Natural killer cell (primary cell): ENCODE measurements around the gene PRR20G. TPM values are rescaled to one million over a fixed set of nuclear protein-coding genes. Genes with fewer than 3 reads are reported as not detected.

Experiments used
- ATAC-seq, 3 donors: fragments of 150-1000 bp in 2 of 3; fragments of 200-7000 bp in 1 of 3; cut with Tn5 transposase; 1 replicate in 1 of 3; 2 replicates in 2 of 3; pipeline ENCODE4 v1.10.0; 2021; ENCODE audit warnings: mild to moderate bottlenecking in 2 of 3, moderate library complexity in 2 of 3
- DNase-seq, 2 donors: peaks; one replicate each; pipeline versions ENCODE4 v3.0.0 to v3.0.0-alpha.2; 2013 to 2021; ENCODE audit warnings: mixed read lengths in 1 of 2
- H3K27ac ChIP-seq: one replicate; pipeline ENCODE4 v1.5.1; 2013; ENCODE audit warnings: mild to moderate bottlenecking, low read length
- H3K27me3 ChIP-seq: one replicate; pipeline ENCODE4 v1.6.1; 2013; ENCODE audit warnings: low read length; ENCODE audit not compliant: control insufficient read depth, insufficient read depth
- H3K36me3 ChIP-seq: one replicate; pipeline ENCODE4 v1.6.1; 2013; ENCODE audit warnings: low read length; ENCODE audit not compliant: control insufficient read depth, insufficient read depth
- H3K4me1 ChIP-seq: one replicate; pipeline ENCODE4 v1.6.1; 2013; ENCODE audit warnings: low read length; ENCODE audit not compliant: control insufficient read depth, insufficient read depth
- H3K4me3 ChIP-seq: one replicate; pipeline ENCODE4 v1.5.1; 2013; ENCODE audit warnings: low read length
- H3K9me3 ChIP-seq: one replicate; pipeline ENCODE4 v1.6.1; 2013; ENCODE audit warnings: low read length; ENCODE audit not compliant: control insufficient read depth, insufficient read depth
- H3K27ac Mint-ChIP-seq, 2 donors: one replicate each; pipeline ENCODE4 v1.8.0; 2022; ENCODE audit warnings: mild to moderate bottlenecking in 2 of 2, mixed read lengths in 2 of 2, moderate library complexity in 1 of 2
- H3K27me3 Mint-ChIP-seq, 2 donors: one replicate each; pipeline ENCODE4 v1.8.0; 2022; ENCODE audit warnings: low read depth in 2 of 2, mixed read lengths in 2 of 2
- H3K36me3 Mint-ChIP-seq: one replicate; pipeline ENCODE4 v1.8.0; 2022; ENCODE audit warnings: mixed read lengths
- H3K4me1 Mint-ChIP-seq, 2 donors: one replicate each; pipeline ENCODE4 v1.8.0; 2022; ENCODE audit warnings: mixed read lengths in 2 of 2
- H3K4me3 Mint-ChIP-seq: one replicate; pipeline ENCODE4 v1.8.0; 2022; ENCODE audit warnings: mild to moderate bottlenecking, moderate library complexity, mixed read lengths
- H3K9me3 Mint-ChIP-seq, 2 donors: one replicate each; pipeline ENCODE4 v1.8.0; 2022; ENCODE audit warnings: mixed read lengths in 2 of 2
- CTCF ChIP-seq: fragments of 200-600 bp; IDR thresholded peaks from one replicate; pipeline ENCODE4 v1.8.0; 2022; ENCODE audit warnings: antibody characterized with exemption
- WGBS: methylation state at CpG from one replicate; pipeline ENCODE4 v1.1.7; 2013; ENCODE audit warnings: missing lambda C conversion rate; ENCODE audit not compliant: insufficient coverage; 5-methylcytosine and 5-hydroxymethylcytosine counted together
- intact Hi-C: fragments of 100-400 bp; cut with micrococcal nuclease; formaldehyde crosslinking; loops from one replicate; pipeline ENCODE4 v1.14.2; 2022
- total RNA-seq, 4 donors: library from RNA; stranded (reverse); fragments of 120-200 nt in 1 of 4; gene quantifications; one replicate each; pipeline versions ENCODE4 v1.2.3 to v1.2.4, GENCODE V29; 2013 to 2022

Gene PRR20G
- total RNA-seq, 3 donors from 2014 or later (not counting 1 experiment from before 2014, with no cell fraction given): not detected

- H3K27ac Mint-ChIP-seq: no peak overlapping the region
These were observed 37.2 kb upstream of the PRR20G start for GRCh38 chr3:127324913-127325628.

GRCh38 chr3:127324076-127324475, 36.2 kb upstream of the PRR20G start:
- TF ChIP-seq CTCF: no peak
- Mint-ChIP-seq H3K9me3 (peaks cover 2 to 3% of the 10 kb centered on the region in 2 donors), H3K27ac (no peak overlapping the region), H3K4me1 (no peaks in the 10 kb centered on the region), H3K4me3 (no peak overlapping the region), H3K27me3 (peaks cover 0 to 7% of the 10 kb centered on the region in 2 donors), H3K36me3 (no peaks in the 10 kb centered on the region)
- H3K4me3 ChIP-seq: no peak overlapping the region
- no peak overlapping the region for H3K27ac ChIP-seq
- 71% methylated on average over 3 of the region's 3 CpGs for WGBS
- H3K4me1 ChIP-seq: no peaks in the 10 kb centered on the region
- no peaks in the 10 kb centered on the region for H3K9me3 ChIP-seq
- DNase-seq (no peak), ATAC-seq (no peak)
- no peaks in the 10 kb centered on the region for H3K27me3 ChIP-seq
- no peaks in the 10 kb centered on the region for H3K36me3 ChIP-seq
- intact Hi-C loops: no loop called here

More at GRCh38 chr3:127324913-127325628, 37.2 kb upstream of the PRR20G start:
- H3K9me3 Mint-ChIP-seq: peaks cover 2 to 3% of the 10 kb centered on the region in 2 donors
- no peaks in the 10 kb centered on the region for H3K4me1 Mint-ChIP-seq
- peaks cover 0 to 6% of the 10 kb centered on the region in 2 donors for H3K27me3 Mint-ChIP-seq
- peaks cover under 1% of the 10 kb centered on the region for H3K36me3 Mint-ChIP-seq
- Histone ChIP-seq H3K27me3 (no peaks in the 10 kb centered on the region), H3K36me3 (no peaks in the 10 kb centered on the region), H3K27ac (no peak overlapping the region), H3K4me3 (no peak overlapping the region), H3K4me1 (no peaks in the 10 kb centered on the region), H3K9me3 (peaks cover 10% of the 10 kb centered on the region)
- intact Hi-C loops: no loop called here
- H3K4me3 Mint-ChIP-seq: no peak overlapping the region
- 65% methylated on average over 2 of the region's 4 CpGs for WGBS
- TF ChIP-seq CTCF: no peak
- no peak for DNase-seq
- no peak for ATAC-seq

DNA sequence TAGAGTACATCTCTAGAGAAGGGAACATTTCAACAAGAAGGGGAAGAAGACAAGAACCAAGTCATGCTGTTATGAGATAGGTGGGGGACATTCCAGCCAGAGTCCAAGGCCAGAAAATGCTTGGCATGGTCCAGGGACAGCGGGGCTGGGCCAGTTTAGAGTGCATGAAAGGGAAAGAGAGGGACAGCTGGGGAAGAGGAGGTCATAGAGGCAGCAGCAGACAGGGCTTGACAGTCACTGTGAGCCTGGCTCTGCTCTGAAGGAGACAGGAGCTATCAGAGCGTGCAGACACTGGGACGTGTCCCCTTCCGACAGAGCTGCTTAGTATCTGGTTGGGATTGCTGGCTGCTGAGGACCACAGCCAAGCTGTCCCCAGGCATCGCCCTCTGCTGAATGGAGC, 35.7 kb upstream of the PRR20G start:
- 68% methylated on average over 5 of the region's 5 CpGs for WGBS
- Mint-ChIP-seq H3K36me3 (no peaks in the 10 kb centered on the region), H3K27me3 (peaks cover 0 to 12% of the 10 kb centered on the region in 2 donors), H3K4me1 (no peaks in the 10 kb centered on the region), H3K27ac (no peak overlapping the region), H3K4me3 (no peak overlapping the region), H3K9me3 (peaks cover 2 to 3% of the 10 kb centered on the region in 2 donors)
- no peaks in the 10 kb centered on the region for H3K36me3 ChIP-seq
- no peak overlapping the region for H3K27ac ChIP-seq
- H3K4me1 ChIP-seq: no peaks in the 10 kb centered on the region
- H3K4me3 ChIP-seq: no peak overlapping the region
- ATAC-seq: no peak
- H3K9me3 ChIP-seq: no peaks in the 10 kb centered on the region
- no peak for DNase-seq
- no peak for TF ChIP-seq CTCF
- no peaks in the 10 kb centered on the region for H3K27me3 ChIP-seq
- intact Hi-C loops: no loop called here

GRCh38 chr3:127321371-127321770, 33.5 kb upstream of the PRR20G start:
- 80% methylated on average over 4 of the region's 4 CpGs for WGBS
- intact Hi-C loops: no loop called here
- peaks cover 0 to 9% of the 10 kb centered on the region in 2 donors for H3K27me3 Mint-ChIP-seq

More at GRCh38 chr3:127321371-127321770, 33.5 kb upstream of the PRR20G start:
- DNase-seq (no peak), ATAC-seq (no peak)
- Histone ChIP-seq H3K4me1 (no peaks in the 10 kb centered on the region), H3K27me3 (no peaks in the 10 kb centered on the region), H3K27ac (no peak overlapping the region), H3K36me3 (no peaks in the 10 kb centered on the region), H3K9me3 (no peaks in the 10 kb centered on the region), H3K4me3 (no peak overlapping the region)
- Mint-ChIP-seq H3K36me3 (no peaks in the 10 kb centered on the region), H3K4me3 (no peak overlapping the region), H3K27ac (no peak overlapping the region), H3K9me3 (peaks cover 0 to 3% of the 10 kb centered on the region in 2 donors), H3K4me1 (no peaks in the 10 kb centered on the region)
- no peak for TF ChIP-seq CTCF
